Keratinocyte (primary cell): ENCODE measurements around the gene FAN1. TPM values are rescaled to one million over a fixed set of nuclear protein-coding genes. Genes with fewer than 3 reads are reported as not detected.
"Not testable (repeated sequence)": the region's sequence is repeated elsewhere in the genome, so short reads cannot be mapped to it uniquely, and the experiment has no call there.

ENCODE experiments used
- DNase-seq: peaks from one replicate; pipeline ENCODE4 v3.0.0-alpha.2; 2011; ENCODE audit warnings: low read depth, missing footprints, low spot score
- FAIRE-seq: peaks from 2 replicates; lab custom pipeline; 2011; peaks lifted over from hg19 to GRCh38; lab: Jason Lieb, UNC
- H2AFZ ChIP-seq: 2 replicates; pipeline ENCODE4 v1.6.0; 2012; ENCODE audit warnings: low read length, control low read depth, inconsistent platforms; ENCODE audit not compliant: control insufficient read depth
- H3K27ac ChIP-seq: 2 replicates; pipeline ENCODE4 v1.5.1; 2011; ENCODE audit warnings: low read length; ENCODE audit not compliant: control insufficient read depth, insufficient read depth
- H3K27me3 ChIP-seq: 3 replicates; pipeline ENCODE4 v1.6.0; 2011; ENCODE audit warnings: low read length; ENCODE audit not compliant: control insufficient read depth, insufficient read depth; ENCODE audit errors: extremely low read depth
- H3K36me3 ChIP-seq, 2 experiments: 2 replicates in 1 of 2; 3 replicates in 1 of 2; pipeline ENCODE4 v1.5.1; 2011; ENCODE audit warnings: low read length in 2 of 2, mild to moderate bottlenecking in 1 of 2; ENCODE audit not compliant: control insufficient read depth in 2 of 2, insufficient read depth in 2 of 2; ENCODE audit errors: extremely low read depth in 1 of 2
- H3K4me1 ChIP-seq: 3 replicates; pipeline ENCODE4 v1.5.1; 2011; ENCODE audit warnings: low read length; ENCODE audit not compliant: control insufficient read depth, insufficient read depth; ENCODE audit errors: extremely low read depth
- H3K4me2 ChIP-seq: 3 replicates; pipeline ENCODE4 v1.6.0; 2011; ENCODE audit warnings: low read depth, low read length; ENCODE audit not compliant: control insufficient read depth, insufficient read depth; ENCODE audit errors: extremely low read depth
- H3K4me3 ChIP-seq, 3 experiments: fragments of 200-600 bp in 1 of 3; sonication (generic) in 1 of 3; 2 replicates in 2 of 3; 3 replicates in 1 of 3; pipeline ENCODE4 v1.5.1; 2011 to 2016; ENCODE audit warnings: low read length in 3 of 3, mild to moderate bottlenecking in 3 of 3, control low read depth in 2 of 3, inconsistent platforms in 1 of 3, low read depth in 1 of 3, mixed read lengths in 1 of 3, mixed run types in 1 of 3, moderate library complexity in 1 of 3; ENCODE audit not compliant: control insufficient read depth in 2 of 3, insufficient read depth in 2 of 3; ENCODE audit errors: extremely low read depth in 1 of 3
- H3K79me2 ChIP-seq: 2 replicates; pipeline ENCODE4 v1.6.0; 2012; ENCODE audit warnings: low read length; ENCODE audit not compliant: control insufficient read depth, insufficient read depth
- H3K9ac ChIP-seq: 3 replicates; pipeline ENCODE4 v1.6.0; 2011; ENCODE audit warnings: low read length; ENCODE audit not compliant: control insufficient read depth, insufficient read depth; ENCODE audit errors: extremely low read depth
- H3K9me1 ChIP-seq: 3 replicates; pipeline ENCODE4 v1.6.0; 2011; ENCODE audit warnings: low read length; ENCODE audit not compliant: control insufficient read depth, insufficient read depth; ENCODE audit errors: extremely low read depth
- H3K9me3 ChIP-seq: 2 replicates; pipeline ENCODE4 v1.5.1; 2012; ENCODE audit warnings: low read depth, low read length; ENCODE audit not compliant: control insufficient read depth
- H4K20me1 ChIP-seq: 3 replicates; pipeline ENCODE4 v1.6.0; 2011; ENCODE audit warnings: low read length; ENCODE audit not compliant: control insufficient read depth, insufficient read depth; ENCODE audit errors: extremely low read depth
- CTCF ChIP-seq, 3 experiments: IDR thresholded peaks in 1 of 3; conservative IDR thresholded peaks in 1 of 3; optimal IDR thresholded peaks in 1 of 3; 2 replicates in 2 of 3; 3 replicates in 1 of 3; pipeline versions ENCODE3 to v1.5.1; 2011; ENCODE audit warnings: low read length in 3 of 3, mild to moderate bottlenecking in 3 of 3, moderate library complexity in 2 of 3, control low read depth in 1 of 3, inconsistent platforms in 1 of 3; ENCODE audit not compliant: insufficient read depth in 2 of 3; ENCODE audit errors: extremely low read depth in 1 of 3
- EZH2 ChIP-seq: IDR thresholded peaks from one replicate; pipeline ENCODE4 v1.6.1; 2012; ENCODE audit warnings: inconsistent platforms, mild to moderate bottlenecking, low read length, moderate library complexity
- dilution Hi-C: fragments of 300-500 bp; cut with MboI; formaldehyde crosslinking; loops from one replicate; pipeline ENCODE4 v1.7.0; 2020; ENCODE audit warnings: low sequenced_read_pairs; ENCODE audit not compliant: extremely low pct_ligation_motif_present
- polyA plus RNA-seq, 5 experiments: library from polyadenylated mRNA; depleted of rRNA in 3 of 5; stranded (reverse) in 3 of 5; stranded (forward) in 1 of 5; unstranded in 1 of 5; fragments of >200 nt; gene quantifications; 1 replicate in 1 of 5; 2 replicates in 3 of 5; 3 replicates in 1 of 5; pipeline versions ENCODE4 v1.2.1 to v1.2.3, GENCODE V29; 2011 to 2012; ENCODE audit warnings: missing spikeins in 2 of 5, low read depth in 1 of 5, low replicate concordance in 1 of 5

FAN1 gene
- polyA plus RNA-seq, 1 donor (not counting 4 experiments of a cell fraction or from before 2014, with no cell fraction given): 17.2 TPM

GRCh38 chr15:30878515-30878914, 25.2 kb upstream of the FAN1 start:
- Histone ChIP-seq H3K9ac (no peak overlapping the region), H3K4me1 (no peaks in the 10 kb centered on the region), H3K79me2 (no peaks in the 10 kb centered on the region), H3K4me3 (no peak overlapping the region), H3K27me3 (no peaks in the 10 kb centered on the region), H4K20me1 (no peaks in the 10 kb centered on the region), H3K9me1 (no peaks in the 10 kb centered on the region), H3K9me3 (no peaks in the 10 kb centered on the region), H3K4me2 (no peak overlapping the region), H3K27ac (no peak overlapping the region), H3K36me3 (no peaks in the 10 kb centered on the region), H2AFZ (no peak overlapping the region)
- FAIRE-seq (no peak), DNase-seq (no peak)
- TF ChIP-seq EZH2 (no peak), CTCF (optimal IDR thresholded peaks at IDR 0.05 in 1 of 3, IDR thresholded peaks at IDR 0.05 in 1 of 3, conservative IDR thresholded peaks at IDR 0.05 in 1 of 3; ENCODE audit: extremely low read depth in 1 of 3, insufficient read depth in 2 of 3, low read length in 3 of 3) (no peak)
- dilution Hi-C loops: no loop called here

DNA sequence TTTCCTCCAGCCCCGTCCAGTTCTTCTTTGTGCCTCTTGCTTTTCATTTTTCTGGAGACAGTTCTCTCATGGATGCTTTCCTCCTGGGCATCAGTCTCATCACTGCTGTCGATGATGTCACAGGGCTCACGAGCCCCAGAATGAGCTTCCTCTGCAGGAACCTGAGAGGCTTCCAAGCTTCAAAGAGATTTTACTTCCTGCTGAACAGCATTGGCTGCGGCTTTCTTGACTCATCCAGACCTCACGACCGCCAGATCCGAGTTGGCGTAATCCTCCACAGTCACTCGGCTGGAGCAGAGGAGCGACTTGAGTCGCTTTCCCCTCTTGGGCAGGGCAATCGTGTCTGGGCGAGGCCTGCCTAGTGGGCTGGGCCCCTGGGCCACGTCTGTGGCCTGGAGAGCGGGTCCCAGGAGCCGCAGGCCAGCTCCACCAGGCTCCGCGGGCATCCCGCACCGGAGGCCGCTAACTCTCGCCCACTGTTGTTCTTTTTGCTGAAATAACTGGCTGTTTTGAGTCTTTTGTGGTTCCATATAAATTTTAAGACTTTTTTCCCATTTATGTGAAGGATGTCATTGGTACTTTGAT, 20.8 kb upstream of the FAN1 start:
- H3K4me2 ChIP-seq: no peak overlapping the region
- TF ChIP-seq EZH2 (no peak), CTCF (optimal IDR thresholded peaks at IDR 0.05 in 1 of 3, IDR thresholded peaks at IDR 0.05 in 1 of 3, conservative IDR thresholded peaks at IDR 0.05 in 1 of 3; ENCODE audit: extremely low read depth in 1 of 3, insufficient read depth in 2 of 3, low read length in 3 of 3) (no peak)
- no peaks in the 10 kb centered on the region for H4K20me1 ChIP-seq
- no peak overlapping the region for H3K4me3 ChIP-seq
- H3K27ac ChIP-seq: no peak overlapping the region
- dilution Hi-C loops: no loop called here
- no peak for DNase-seq
- H3K79me2 ChIP-seq: no peaks in the 10 kb centered on the region
- no peak for FAIRE-seq
- H3K27me3 ChIP-seq: no peaks in the 10 kb centered on the region
- no peaks in the 10 kb centered on the region for H3K36me3 ChIP-seq
- H3K9ac ChIP-seq: no peak overlapping the region
- H3K4me1 ChIP-seq: no peaks in the 10 kb centered on the region
- H3K9me3 ChIP-seq: no peaks in the 10 kb centered on the region
- no peak overlapping the region for H2AFZ ChIP-seq
- no peaks in the 10 kb centered on the region for H3K9me1 ChIP-seq

- dilution Hi-C loops: not testable (repeated sequence)
Measured at GRCh38 chr15:30883666-30884065, 20.0 kb upstream of the FAN1 start.

More at GRCh38 chr15:30883666-30884065, 20.0 kb upstream of the FAN1 start:
- H4K20me1 ChIP-seq, H3K9me3 ChIP-seq, H3K27me3 ChIP-seq, H3K36me3 ChIP-seq, FAIRE-seq, H3K4me1 ChIP-seq, H3K79me2 ChIP-seq, H3K4me3 ChIP-seq, H3K9me1 ChIP-seq, H3K27ac ChIP-seq, H3K4me2 ChIP-seq, H2AFZ ChIP-seq, H3K9ac ChIP-seq, DNase-seq: not testable (repeated sequence)
